Measurements from ENCODE around the gene CLINT1.

GRCh38 chr5:157890836-157891597, 32.1 kb upstream of the CLINT1 start:
- TF ChIP-seq ZZZ3 (CRISPR knock-in tag; IDR thresholded peaks at IDR 0.05; ENCODE audit: borderline replicate concordance) = no peak
- TF ChIP-seq ZFP36 (IDR thresholded peaks at IDR 0.05; ENCODE audit: borderline replicate concordance, low read depth, low read length, partially characterized antibody) = no peak
- no peak for TF ChIP-seq MTA3 (CRISPR knock-in tag; IDR thresholded peaks at IDR 0.05)
- no peak for TF ChIP-seq RAD21 (CRISPR knock-in tag; IDR thresholded peaks at IDR 0.05)
- TF ChIP-seq CTCF (CRISPR knock-in tag; IDR thresholded peaks at IDR 0.05) = no peak
- TF ChIP-seq CEBPG (CRISPR knock-in tag; IDR thresholded peaks at IDR 0.05) = no peak

Measured in HepG2 (cell line).